ENCODE measurements around the gene CDK18.

The CDK18 gene

DNA sequence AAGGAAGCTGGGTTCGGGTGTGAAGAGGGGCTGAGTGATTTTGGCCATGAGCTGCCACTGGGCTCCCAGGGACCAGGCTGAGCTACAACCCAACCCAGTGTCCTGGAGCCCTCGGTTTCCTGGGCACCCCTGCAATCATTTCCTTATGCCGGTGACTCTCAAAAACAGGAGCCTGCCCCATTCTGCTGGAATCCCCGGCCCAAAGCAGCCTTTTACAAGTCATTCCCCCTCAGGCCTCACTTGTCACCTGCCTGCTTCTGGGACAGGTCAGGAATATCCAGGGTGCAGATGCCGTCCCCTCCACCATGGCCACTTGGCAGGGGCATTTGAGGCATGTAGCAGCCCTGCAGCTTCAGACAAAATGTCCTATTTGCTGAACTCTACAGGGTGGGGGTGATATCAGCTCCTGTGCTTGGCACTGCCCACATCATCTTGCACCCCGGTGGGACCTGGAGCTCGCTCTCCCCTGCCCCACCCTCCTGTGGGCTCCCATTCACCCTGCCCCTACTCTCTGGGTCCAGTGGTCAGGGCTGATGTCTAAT lies 30.0 kb downstream of the CDK18 start:
- Histone ChIP-seq H3K36me3 (replicated peaks; ENCODE audit: insufficient read depth, low read length) (no peaks in the 10 kb centered on the region), H3K4me3 (ENCODE audit: low read length) (no peak overlapping the region), H3K9ac (ENCODE audit: low read length) (no peak overlapping the region), H3K27me3 (replicated peaks; ENCODE audit: insufficient read depth, low read length) (peaks cover 63% of the 10 kb centered on the region), H3F3A (ENCODE audit: insufficient read depth, low read length) (no peaks in the 10 kb centered on the region), H2AFZ (ENCODE audit: low read length) (no peak overlapping the region), H3K79me2 (ENCODE audit: low read length) (no peaks in the 10 kb centered on the region), H3K4me1 (ENCODE audit: low read length) (no peaks in the 10 kb centered on the region), H3K27ac (ENCODE audit: low read length) (no peak overlapping the region), H3K9me3 (replicated peaks; ENCODE audit: insufficient read depth, low read length) (no peaks in the 10 kb centered on the region), H4K20me1 (ENCODE audit: insufficient read depth, low read length) (no peaks in the 10 kb centered on the region), H3K4me2 (ENCODE audit: low read depth, low read length) (no peak overlapping the region), H3K9me2 (replicated peaks; ENCODE audit: insufficient read depth, low read length) (no peaks in the 10 kb centered on the region)
- no peak for DNase-seq
- TF ChIP-seq EZH2 (optimal IDR thresholded peaks at IDR 0.05; ENCODE audit: low read depth, low read length) (no peak), EZH2phosphoT487 (IDR thresholded peaks at IDR 0.05; ENCODE audit: low read length) (no peak)
- TF ChIP-seq, protein P1, sequence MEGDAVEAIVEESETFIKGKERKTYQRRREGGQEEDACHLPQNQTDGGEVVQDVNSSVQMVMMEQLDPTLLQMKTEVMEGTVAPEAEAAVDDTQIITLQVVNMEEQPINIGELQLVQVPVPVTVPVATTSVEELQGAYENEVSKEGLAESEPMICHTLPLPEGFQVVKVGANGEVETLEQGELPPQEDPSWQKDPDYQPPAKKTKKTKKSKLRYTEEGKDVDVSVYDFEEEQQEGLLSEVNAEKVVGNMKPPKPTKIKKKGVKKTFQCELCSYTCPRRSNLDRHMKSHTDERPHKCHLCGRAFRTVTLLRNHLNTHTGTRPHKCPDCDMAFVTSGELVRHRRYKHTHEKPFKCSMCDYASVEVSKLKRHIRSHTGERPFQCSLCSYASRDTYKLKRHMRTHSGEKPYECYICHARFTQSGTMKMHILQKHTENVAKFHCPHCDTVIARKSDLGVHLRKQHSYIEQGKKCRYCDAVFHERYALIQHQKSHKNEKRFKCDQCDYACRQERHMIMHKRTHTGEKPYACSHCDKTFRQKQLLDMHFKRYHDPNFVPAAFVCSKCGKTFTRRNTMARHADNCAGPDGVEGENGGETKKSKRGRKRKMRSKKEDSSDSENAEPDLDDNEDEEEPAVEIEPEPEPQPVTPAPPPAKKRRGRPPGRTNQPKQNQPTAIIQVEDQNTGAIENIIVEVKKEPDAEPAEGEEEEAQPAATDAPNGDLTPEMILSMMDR (IDR thresholded peaks at IDR 0.05; ENCODE audit: low read length), result no peak

DNA sequence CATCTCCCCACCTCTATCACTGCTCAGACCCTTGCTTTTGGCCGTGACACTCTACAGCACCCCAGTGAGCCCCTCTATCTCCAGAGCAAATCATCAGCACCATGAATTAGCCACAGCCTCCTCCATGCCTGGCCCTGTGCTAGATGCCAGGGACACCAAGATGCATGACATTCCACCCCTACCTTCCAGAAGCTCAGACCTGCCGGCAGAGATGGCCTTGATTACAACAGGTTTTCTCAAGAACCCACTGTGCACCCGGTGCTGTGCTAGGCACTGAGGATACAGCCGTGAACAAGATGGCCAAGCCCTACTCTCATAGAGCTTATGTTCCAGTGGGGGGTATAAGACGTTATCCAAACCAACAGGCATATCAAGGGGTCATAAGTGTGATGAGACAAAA lies 30.6 kb downstream of the CDK18 start:
- peaks cover 57% of the 10 kb centered on the region for H3K27me3 ChIP-seq (replicated peaks; ENCODE audit: insufficient read depth, low read length)
- no peak overlapping the region for H3K4me3 ChIP-seq (ENCODE audit: low read length)
- no peaks in the 10 kb centered on the region for H3K79me2 ChIP-seq (ENCODE audit: low read length)
- H4K20me1 ChIP-seq (ENCODE audit: insufficient read depth, low read length), result no peaks in the 10 kb centered on the region
- no peak for DNase-seq
- no peaks in the 10 kb centered on the region for H3K36me3 ChIP-seq (replicated peaks; ENCODE audit: insufficient read depth, low read length)
- H3K4me1 ChIP-seq (ENCODE audit: low read length), result no peaks in the 10 kb centered on the region
- H3F3A ChIP-seq (ENCODE audit: insufficient read depth, low read length), result no peaks in the 10 kb centered on the region
- no peak overlapping the region for H3K4me2 ChIP-seq (ENCODE audit: low read depth, low read length)
- no peak overlapping the region for H3K9ac ChIP-seq (ENCODE audit: low read length)
- no peak overlapping the region for H2AFZ ChIP-seq (ENCODE audit: low read length)
- H3K27ac ChIP-seq (ENCODE audit: low read length), result no peak overlapping the region
- no peaks in the 10 kb centered on the region for H3K9me2 ChIP-seq (replicated peaks; ENCODE audit: insufficient read depth, low read length)
- no peaks in the 10 kb centered on the region for H3K9me3 ChIP-seq (replicated peaks; ENCODE audit: insufficient read depth, low read length)
- TF ChIP-seq EZH2phosphoT487 (IDR thresholded peaks at IDR 0.05; ENCODE audit: low read length) (no peak), EZH2 (optimal IDR thresholded peaks at IDR 0.05; ENCODE audit: low read depth, low read length) (no peak)
- TF ChIP-seq, protein P1 (IDR thresholded peaks at IDR 0.05; ENCODE audit: low read length), result no peak

DNA sequence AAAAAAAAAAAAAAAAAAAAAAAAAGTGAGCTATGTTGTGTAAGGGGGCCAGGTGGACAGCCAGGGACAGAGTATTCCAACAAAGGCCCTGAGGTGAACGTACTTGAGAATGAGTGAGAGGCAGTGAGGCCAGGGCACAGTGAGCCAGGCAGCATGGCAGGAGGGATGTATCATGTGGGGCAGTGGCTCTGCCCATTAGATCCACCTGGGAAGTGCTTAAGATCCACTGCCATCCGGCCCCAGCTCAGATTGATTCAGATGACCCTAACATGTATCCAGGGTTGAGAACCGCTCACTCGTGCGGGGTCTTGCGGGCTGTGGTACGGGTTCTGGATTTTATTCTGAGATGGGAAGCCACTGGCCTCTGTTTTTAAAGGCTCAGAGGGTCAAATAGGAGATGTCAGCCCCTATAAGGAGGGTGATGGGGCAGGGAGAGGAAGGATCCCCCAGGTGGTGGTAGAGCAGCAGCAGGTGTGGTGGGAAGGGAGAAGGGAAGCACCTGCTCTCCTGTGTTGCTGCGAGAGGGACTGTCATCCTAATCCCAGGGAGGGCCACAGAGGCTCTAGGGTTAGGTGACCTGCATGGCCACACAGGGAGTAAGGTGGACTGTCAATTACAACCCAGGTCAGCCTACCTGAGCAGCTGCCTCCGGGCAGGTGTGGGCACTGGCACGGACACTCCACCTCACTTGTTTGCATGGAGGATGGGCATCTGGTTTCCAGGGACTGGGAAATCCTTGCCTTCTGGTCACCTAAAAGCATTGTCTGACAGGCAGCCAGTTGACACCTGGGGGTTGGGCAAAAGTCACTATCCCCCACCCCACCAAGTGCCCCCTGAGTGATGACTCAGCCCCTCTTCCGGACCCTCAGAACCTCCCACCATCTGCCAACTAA lies 31.6 kb downstream of the CDK18 start:
- Histone ChIP-seq H4K20me1 (ENCODE audit: insufficient read depth, low read length) (no peaks in the 10 kb centered on the region), H3K4me1 (ENCODE audit: low read length) (no peaks in the 10 kb centered on the region), H3K36me3 (replicated peaks; ENCODE audit: insufficient read depth, low read length) (no peaks in the 10 kb centered on the region), H3K27me3 (replicated peaks; ENCODE audit: insufficient read depth, low read length) (peaks cover 52% of the 10 kb centered on the region), H3F3A (ENCODE audit: insufficient read depth, low read length) (no peaks in the 10 kb centered on the region), H3K9me2 (replicated peaks; ENCODE audit: insufficient read depth, low read length) (no peaks in the 10 kb centered on the region), H3K79me2 (ENCODE audit: low read length) (no peaks in the 10 kb centered on the region), H3K27ac (ENCODE audit: low read length) (no peak overlapping the region), H3K9me3 (replicated peaks; ENCODE audit: insufficient read depth, low read length) (no peaks in the 10 kb centered on the region), H2AFZ (ENCODE audit: low read length) (no peak overlapping the region), H3K9ac (ENCODE audit: low read length) (no peak overlapping the region), H3K4me2 (ENCODE audit: low read depth, low read length) (no peak overlapping the region), H3K4me3 (ENCODE audit: low read length) (no peak overlapping the region)
- TF ChIP-seq EZH2 (optimal IDR thresholded peaks at IDR 0.05; ENCODE audit: low read depth, low read length), result no peak
- TF ChIP-seq, protein P1 (IDR thresholded peaks at IDR 0.05; ENCODE audit: low read length), result no peak
- no peak for TF ChIP-seq EZH2phosphoT487 (IDR thresholded peaks at IDR 0.05; ENCODE audit: low read length)
- DNase-seq, result no peak
